HL-60 (cell line): ENCODE data around the gene UBAP2.

ENCODE experiments used
- DNase-seq, 2 experiments: peaks; one replicate each; pipeline ENCODE4 v3.0.0-alpha.2; 2010 to 2020; ENCODE audit warnings: low read depth in 1 of 2, low spot score in 1 of 2
- H3K27ac ChIP-seq: fragments of 250-450 bp; sonication (Bioruptor Pico); replicated peaks from 2 replicates; pipeline ENCODE4 v1.5.1; 2020; ENCODE audit warnings: mild to moderate bottlenecking, moderate library complexity
- H3K27me3 ChIP-seq: fragments of 250-450 bp; sonication (Bioruptor Pico); 2 replicates; pipeline ENCODE4 v1.5.1; 2021; ENCODE audit warnings: mild to moderate bottlenecking, moderate library complexity; ENCODE audit not compliant: insufficient read depth, poor library complexity, severe bottlenecking
- H3K4me3 ChIP-seq: replicated peaks from 2 replicates; pipeline ENCODE4 v1.5.1; 2011; ENCODE audit warnings: mild to moderate bottlenecking, control low read depth, low read length; ENCODE audit not compliant: insufficient read depth
- CTCF ChIP-seq: IDR thresholded peaks from one replicate; pipeline ENCODE4 v1.5.1; 2011; ENCODE audit warnings: low read length, control low read depth, inconsistent platforms; ENCODE audit not compliant: insufficient read depth
- GABPA ChIP-seq: IDR thresholded peaks from 2 replicates; pipeline ENCODE4 v1.6.1; 2012; ENCODE audit warnings: low read depth
- POLR2AphosphoS5 ChIP-seq: IDR thresholded peaks from 2 replicates; pipeline ENCODE4 v1.6.1; 2012; ENCODE audit warnings: low read depth
- REST ChIP-seq: IDR thresholded peaks from 2 replicates; pipeline ENCODE4 v1.6.1; 2012; ENCODE audit warnings: low read depth; ENCODE audit not compliant: insufficient replicate concordance
- SPI1 ChIP-seq: IDR thresholded peaks from 2 replicates; pipeline ENCODE4 v1.6.1; 2012; ENCODE audit warnings: low read depth, mild to moderate bottlenecking, borderline replicate concordance

The UBAP2 gene

GRCh38 chr9:34001951-34002350, 46.7 kb downstream of the UBAP2 start:
- H3K27me3 ChIP-seq: no peaks in the 10 kb centered on the region
- no peak overlapping the region for H3K27ac ChIP-seq
- DNase-seq: no peak
- TF ChIP-seq GABPA (no peak), CTCF (no peak), SPI1 (no peak), POLR2AphosphoS5 (no peak), REST (no peak)
- no peak overlapping the region for H3K4me3 ChIP-seq

- no peak overlapping the region for H3K27ac ChIP-seq
- H3K27me3 ChIP-seq: no peaks in the 10 kb centered on the region
- DNase-seq: no peak
- TF ChIP-seq SPI1 (no peak), REST (no peak)
- H3K4me3 ChIP-seq: no peak overlapping the region
Observed at GRCh38 chr9:34001298-34001697, 47.4 kb downstream of the UBAP2 start.

- TF ChIP-seq REST (no peak), CTCF (no peak), POLR2AphosphoS5 (no peak), GABPA (no peak), SPI1 (no peak)
- H3K4me3 ChIP-seq: no peak overlapping the region
- H3K27me3 ChIP-seq: no peaks in the 10 kb centered on the region
- H3K27ac ChIP-seq: no peak overlapping the region
- DNase-seq: no peak
Observed at GRCh38 chr9:33995449-33995848, 53.2 kb downstream of the UBAP2 start.

GRCh38 chr9:33993104-33993503, 55.6 kb downstream of the UBAP2 start:
- no peak overlapping the region for H3K4me3 ChIP-seq
- no peak for DNase-seq
- H3K27ac ChIP-seq: no peak overlapping the region
- no peak for TF ChIP-seq GABPA
- TF ChIP-seq CTCF: no peak
- no peak for TF ChIP-seq REST
- no peaks in the 10 kb centered on the region for H3K27me3 ChIP-seq
